Hepatocyte (in vitro differentiated cells): ENCODE data around the gene C12orf43. TPM values are rescaled to one million over a fixed set of nuclear protein-coding genes. Genes with fewer than 3 reads are reported as not detected.

Experiments used
- DNase-seq: peaks from one replicate; pipeline ENCODE4 v3.0.0-alpha.2; 2016; ENCODE audit warnings: low spot score
- H2AFZ ChIP-seq: fragments of 200-600 bp; sonication (generic); 2 replicates; pipeline ENCODE4 v1.6.0; 2016; ENCODE audit warnings: antibody characterized with exemption, mild to moderate bottlenecking
- H3K27ac ChIP-seq: fragments of 200-600 bp; sonication (generic); 2 replicates; pipeline ENCODE4 v1.5.1; 2016; ENCODE audit warnings: mild to moderate bottlenecking
- H3K27me3 ChIP-seq: fragments of 200-600 bp; sonication (generic); 2 replicates; pipeline ENCODE4 v1.6.1; 2016
- H3K36me3 ChIP-seq: fragments of 200-600 bp; sonication (generic); replicated peaks from 2 replicates; pipeline ENCODE4 v1.5.1; 2016; ENCODE audit warnings: low read depth; ENCODE audit not compliant: insufficient read depth
- H3K4me1 ChIP-seq: fragments of 200-600 bp; sonication (generic); 2 replicates; pipeline ENCODE4 v1.5.1; 2016; ENCODE audit warnings: mild to moderate bottlenecking, moderate library complexity; ENCODE audit not compliant: insufficient read depth
- H3K4me2 ChIP-seq: fragments of 200-600 bp; sonication (generic); 2 replicates; pipeline ENCODE4 v1.6.0; 2016
- H3K4me3 ChIP-seq: fragments of 200-600 bp; sonication (generic); 2 replicates; pipeline ENCODE4 v1.5.1; 2016; ENCODE audit warnings: mild to moderate bottlenecking
- H3K79me2 ChIP-seq: fragments of 200-600 bp; sonication (generic); 2 replicates; pipeline ENCODE4 v1.6.0; 2017; ENCODE audit warnings: mild to moderate bottlenecking
- H3K9me2 ChIP-seq: fragments of 200-600 bp; sonication (generic); replicated peaks from 2 replicates; pipeline ENCODE4 v1.6.0; 2017; ENCODE audit warnings: mild to moderate bottlenecking; ENCODE audit not compliant: insufficient read depth
- H3K9me3 ChIP-seq: fragments of 200-600 bp; sonication (generic); 2 replicates; pipeline ENCODE4 v1.5.1; 2016; ENCODE audit warnings: low read depth, mild to moderate bottlenecking
- H4K20me1 ChIP-seq: fragments of 200-600 bp; sonication (generic); 2 replicates; pipeline ENCODE4 v1.6.0; 2016; ENCODE audit warnings: mild to moderate bottlenecking; ENCODE audit not compliant: insufficient read depth, poor library complexity, severe bottlenecking
- CTCF ChIP-seq: fragments of 200-600 bp; sonication (generic); IDR thresholded peaks from 2 replicates; pipeline ENCODE4 v1.5.1; 2016; ENCODE audit warnings: antibody characterized with exemption, mild to moderate bottlenecking; ENCODE audit not compliant: poor library complexity
- EZH2 ChIP-seq: fragments of 200-600 bp; sonication (generic); IDR thresholded peaks from 2 replicates; pipeline ENCODE4 v1.6.1; 2016; ENCODE audit warnings: antibody characterized with exemption, mild to moderate bottlenecking, borderline replicate concordance
- EZH2phosphoT487 ChIP-seq: fragments of 200-600 bp; sonication (generic); IDR thresholded peaks from one replicate; pipeline ENCODE4 v1.6.1; 2018; ENCODE audit warnings: antibody characterized with exemption, mild to moderate bottlenecking, low read depth, moderate library complexity; ENCODE audit not compliant: unreplicated experiment, severe bottlenecking
- WGBS: methylation state at CpG from one replicate; pipeline ENCODE4 v1.1.6; 2016; ENCODE audit warnings: low lambda C conversion rate; ENCODE audit errors: missing lambda C conversion rate; 5-methylcytosine and 5-hydroxymethylcytosine counted together
- polyA plus RNA-seq: library from polyadenylated mRNA; unstranded; fragments of >200 nt; fragmentation: Nextera tagmentation; extraction: Ambion mirVana; gene quantifications from 2 replicates; pipeline ENCODE4 v1.2.1, GENCODE V29; 2016
- total RNA-seq: library from RNA; depleted of rRNA; stranded (reverse); fragments of >200 nt; gene quantifications from 2 replicates; pipeline ENCODE4 v1.2.3, GENCODE V29; 2014

Gene C12orf43
- total and polyA plus RNA-seq, 2 experiments from 2014 or later = 11.3 to 11.8 TPM

GRCh38 chr12:120988234-120988633 lies 28.1 kb downstream of the C12orf43 start:
- H3K9me3 ChIP-seq = no peaks in the 10 kb centered on the region
- H3K9me2 ChIP-seq = no peaks in the 10 kb centered on the region
- H3K4me3 ChIP-seq = no peak overlapping the region
- peaks cover 14% of the 10 kb centered on the region for H3K4me1 ChIP-seq
- no peak overlapping the region for H3K27ac ChIP-seq
- no peaks in the 10 kb centered on the region for H3K36me3 ChIP-seq
- no peaks in the 10 kb centered on the region for H3K27me3 ChIP-seq
- peaks cover 8% of the 10 kb centered on the region for H3K79me2 ChIP-seq
- WGBS = 96% methylated on average over 4 of the region's 4 CpGs
- no peak for DNase-seq
- H2AFZ ChIP-seq = no peak overlapping the region
- H4K20me1 ChIP-seq = no peaks in the 10 kb centered on the region
- H3K4me2 ChIP-seq = no peak overlapping the region
- TF ChIP-seq CTCF (no peak), EZH2phosphoT487 (no peak), EZH2 (no peak)

GRCh38 chr12:120984351-120984898 lies 31.9 kb downstream of the C12orf43 start:
- WGBS = 60% methylated on average over 3 of the region's 3 CpGs
- no peaks in the 10 kb centered on the region for H4K20me1 ChIP-seq
- no peak overlapping the region for H3K4me3 ChIP-seq
- no peaks in the 10 kb centered on the region for H3K9me3 ChIP-seq
- peak overlapping the region; percentile 92 for H3K27ac ChIP-seq
- peak overlapping the region; percentile 66 for H3K4me2 ChIP-seq
- H3K9me2 ChIP-seq = no peaks in the 10 kb centered on the region
- H2AFZ ChIP-seq = no peak overlapping the region
- DNase-seq = peak; percentile 81
- no peaks in the 10 kb centered on the region for H3K36me3 ChIP-seq
- peaks cover 17% of the 10 kb centered on the region for H3K4me1 ChIP-seq
- TF ChIP-seq CTCF (no peak), EZH2 (no peak), EZH2phosphoT487 (no peak)
- H3K27me3 ChIP-seq = no peaks in the 10 kb centered on the region
- peaks cover 28% of the 10 kb centered on the region for H3K79me2 ChIP-seq

GRCh38 chr12:120983759-120984158 lies 32.5 kb downstream of the C12orf43 start:
- H4K20me1 ChIP-seq = no peaks in the 10 kb centered on the region
- WGBS = 66% methylated on average over 4 of the region's 4 CpGs
- H3K4me1 ChIP-seq = peaks cover 17% of the 10 kb centered on the region
- H3K36me3 ChIP-seq = no peaks in the 10 kb centered on the region
- H3K27ac ChIP-seq = peak overlapping the region; percentile 92
- H3K9me3 ChIP-seq = no peaks in the 10 kb centered on the region
- H3K4me3 ChIP-seq = no peak overlapping the region
- peaks cover 34% of the 10 kb centered on the region for H3K79me2 ChIP-seq
- no peak for DNase-seq
- no peak for TF ChIP-seq CTCF
- no peaks in the 10 kb centered on the region for H3K27me3 ChIP-seq
- no peaks in the 10 kb centered on the region for H3K9me2 ChIP-seq
- peak overlapping the region; percentile 66 for H3K4me2 ChIP-seq
- no peak overlapping the region for H2AFZ ChIP-seq

GRCh38 chr12:120982659-120983058 lies 33.6 kb downstream of the C12orf43 start:
- no peaks in the 10 kb centered on the region for H3K9me2 ChIP-seq
- no peaks in the 10 kb centered on the region for H3K27me3 ChIP-seq
- H3K4me1 ChIP-seq = peaks cover 17% of the 10 kb centered on the region
- WGBS = 80% methylated on average over 7 of the region's 7 CpGs
- H3K36me3 ChIP-seq = no peaks in the 10 kb centered on the region
- no peaks in the 10 kb centered on the region for H4K20me1 ChIP-seq
- no peaks in the 10 kb centered on the region for H3K9me3 ChIP-seq
- peaks cover 40% of the 10 kb centered on the region for H3K79me2 ChIP-seq
- TF ChIP-seq CTCF (no peak), EZH2phosphoT487 (no peak)
- H3K4me3 ChIP-seq = no peak overlapping the region
- no peak for DNase-seq
- peak overlapping the region; percentile 92 for H3K27ac ChIP-seq
- no peak overlapping the region for H2AFZ ChIP-seq
- no peak overlapping the region for H3K4me2 ChIP-seq
